HG03280 (cell line): Measurements from ENCODE around the gene SEMA5A.
"Not testable (repeated sequence)": the region's sequence is repeated elsewhere in the genome, so short reads cannot be mapped to it uniquely, and the experiment has no call there.

ENCODE experiments used
- ATAC-seq: cut with Tn5 transposase; IDR thresholded peaks from one replicate; pipeline ENCODE4 v1.9.1; 2021; ENCODE audit warnings: mild to moderate bottlenecking, moderate library complexity; ENCODE audit not compliant: unreplicated experiment

SEMA5A gene

GRCh38 chr5:9363449-9363848, 182.4 kb downstream of the SEMA5A start:
- ATAC-seq = peak; percentile 2

GRCh38 chr5:9363026-9363425, 182.8 kb downstream of the SEMA5A start:
- ATAC-seq = peak; percentile 26

- ATAC-seq = peak; percentile 44
These were observed 183.3 kb downstream of the SEMA5A start for GRCh38 chr5:9362600-9362999.

GRCh38 chr5:9361835-9362234, 184.0 kb downstream of the SEMA5A start:
- peak; percentile 84 for ATAC-seq

- no peak for ATAC-seq
These were observed 186.8 kb downstream of the SEMA5A start for GRCh38 chr5:9358961-9359685.

- ATAC-seq = no peak
These were observed 189.5 kb downstream of the SEMA5A start for GRCh38 chr5:9356351-9356825.

- ATAC-seq = no peak
These were observed 191.4 kb downstream of the SEMA5A start for GRCh38 chr5:9354336-9355081.

GRCh38 chr5:9353048-9353447, 192.8 kb downstream of the SEMA5A start:
- not testable (repeated sequence) for ATAC-seq

GRCh38 chr5:9351546-9351945, 194.3 kb downstream of the SEMA5A start:
- ATAC-seq = no peak

- no peak for ATAC-seq
These were observed 195.5 kb downstream of the SEMA5A start for GRCh38 chr5:9350301-9350797.

- ATAC-seq = no peak
These were observed 197.4 kb downstream of the SEMA5A start for GRCh38 chr5:9348401-9348996.

GRCh38 chr5:9347541-9348295, 198.2 kb downstream of the SEMA5A start:
- no peak for ATAC-seq

- no peak for ATAC-seq
These were observed 198.8 kb downstream of the SEMA5A start for GRCh38 chr5:9347032-9347431.

- ATAC-seq = no peak
These were observed 201.1 kb downstream of the SEMA5A start for GRCh38 chr5:9344751-9345240.

GRCh38 chr5:9343146-9343850, 202.6 kb downstream of the SEMA5A start:
- ATAC-seq = no peak

- ATAC-seq = no peak
These were observed 203.6 kb downstream of the SEMA5A start for GRCh38 chr5:9342161-9342787.

GRCh38 chr5:9340085-9340484, 205.8 kb downstream of the SEMA5A start:
- ATAC-seq = no peak

- ATAC-seq = no peak
These were observed 206.6 kb downstream of the SEMA5A start for GRCh38 chr5:9339206-9339818.

GRCh38 chr5:9338796-9339195, 207.1 kb downstream of the SEMA5A start:
- ATAC-seq = no peak
